GM23248 (cell line): ENCODE measurements around the gene DYSF.

ENCODE experiments used
- EZH2 ChIP-seq: fragments of 200-600 bp; sonication (generic); IDR thresholded peaks from 2 replicates; pipeline ENCODE4 v1.6.1; 2018; ENCODE audit warnings: antibody characterized with exemption, mild to moderate bottlenecking; ENCODE audit not compliant: insufficient read depth, poor library complexity, severe bottlenecking
- EZH2phosphoT487 ChIP-seq: fragments of 200-600 bp; sonication (generic); IDR thresholded peaks from 2 replicates; pipeline ENCODE4 v1.6.1; 2018; ENCODE audit warnings: antibody characterized with exemption, moderate library complexity, mild to moderate bottlenecking, low read depth; ENCODE audit not compliant: insufficient read depth

DNA sequence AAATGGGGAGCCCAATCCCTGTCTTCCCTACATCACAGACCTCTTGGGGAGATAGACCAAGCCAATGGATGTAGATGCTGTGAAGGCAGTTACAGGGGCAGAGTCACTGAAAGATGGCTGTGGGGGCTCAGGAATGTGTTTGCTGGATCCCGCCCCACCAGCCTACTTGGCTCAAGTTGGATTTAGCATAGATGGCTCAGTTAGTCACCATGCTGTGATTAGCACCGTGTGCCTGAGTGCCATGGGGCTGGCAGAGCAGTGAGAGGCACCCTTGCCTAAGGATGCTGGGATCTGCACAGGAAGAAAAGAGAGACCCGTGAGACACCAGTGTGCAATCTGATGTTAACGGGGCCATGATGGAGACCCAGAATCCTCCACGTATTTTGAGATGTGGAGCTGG, 228.3 kb downstream of the DYSF start:
- TF ChIP-seq EZH2 (no peak), EZH2phosphoT487 (no peak)
